Natural killer cell (primary cell): ENCODE data around the gene SLC44A1. TPM values are rescaled to one million over a fixed set of nuclear protein-coding genes. Genes with fewer than 3 reads are reported as not detected.

Source experiments
- ATAC-seq, 3 donors: fragments of 150-1000 bp in 2 of 3; fragments of 200-7000 bp in 1 of 3; cut with Tn5 transposase; 1 replicate in 1 of 3; 2 replicates in 2 of 3; pipeline ENCODE4 v1.10.0; 2021; ENCODE audit warnings: mild to moderate bottlenecking in 2 of 3, moderate library complexity in 2 of 3
- DNase-seq, 2 donors: peaks; one replicate each; pipeline versions ENCODE4 v3.0.0 to v3.0.0-alpha.2; 2013 to 2021; ENCODE audit warnings: mixed read lengths in 1 of 2
- H3K27ac ChIP-seq: one replicate; pipeline ENCODE4 v1.5.1; 2013; ENCODE audit warnings: mild to moderate bottlenecking, low read length
- H3K27me3 ChIP-seq: one replicate; pipeline ENCODE4 v1.6.1; 2013; ENCODE audit warnings: low read length; ENCODE audit not compliant: control insufficient read depth, insufficient read depth
- H3K36me3 ChIP-seq: one replicate; pipeline ENCODE4 v1.6.1; 2013; ENCODE audit warnings: low read length; ENCODE audit not compliant: control insufficient read depth, insufficient read depth
- H3K4me1 ChIP-seq: one replicate; pipeline ENCODE4 v1.6.1; 2013; ENCODE audit warnings: low read length; ENCODE audit not compliant: control insufficient read depth, insufficient read depth
- H3K4me3 ChIP-seq: one replicate; pipeline ENCODE4 v1.5.1; 2013; ENCODE audit warnings: low read length
- H3K9me3 ChIP-seq: one replicate; pipeline ENCODE4 v1.6.1; 2013; ENCODE audit warnings: low read length; ENCODE audit not compliant: control insufficient read depth, insufficient read depth
- H3K27ac Mint-ChIP-seq, 2 donors: one replicate each; pipeline ENCODE4 v1.8.0; 2022; ENCODE audit warnings: mild to moderate bottlenecking in 2 of 2, mixed read lengths in 2 of 2, moderate library complexity in 1 of 2
- H3K27me3 Mint-ChIP-seq, 2 donors: one replicate each; pipeline ENCODE4 v1.8.0; 2022; ENCODE audit warnings: low read depth in 2 of 2, mixed read lengths in 2 of 2
- H3K36me3 Mint-ChIP-seq: one replicate; pipeline ENCODE4 v1.8.0; 2022; ENCODE audit warnings: mixed read lengths
- H3K4me1 Mint-ChIP-seq, 2 donors: one replicate each; pipeline ENCODE4 v1.8.0; 2022; ENCODE audit warnings: mixed read lengths in 2 of 2
- H3K4me3 Mint-ChIP-seq: one replicate; pipeline ENCODE4 v1.8.0; 2022; ENCODE audit warnings: mild to moderate bottlenecking, moderate library complexity, mixed read lengths
- H3K9me3 Mint-ChIP-seq, 2 donors: one replicate each; pipeline ENCODE4 v1.8.0; 2022; ENCODE audit warnings: mixed read lengths in 2 of 2
- WGBS: methylation state at CpG from one replicate; pipeline ENCODE4 v1.1.7; 2013; ENCODE audit warnings: missing lambda C conversion rate; ENCODE audit not compliant: insufficient coverage; 5-methylcytosine and 5-hydroxymethylcytosine counted together
- intact Hi-C: fragments of 100-400 bp; cut with micrococcal nuclease; formaldehyde crosslinking; loops from one replicate; pipeline ENCODE4 v1.14.2; 2022
- total RNA-seq, 4 donors: library from RNA; stranded (reverse); fragments of 120-200 nt in 1 of 4; gene quantifications; one replicate each; pipeline versions ENCODE4 v1.2.3 to v1.2.4, GENCODE V29; 2013 to 2022
- TF ChIP-seq, protein P1 (sequence below): fragments of 200-600 bp; IDR thresholded peaks from one replicate; pipeline ENCODE4 v1.8.0; 2022; ENCODE audit warnings: antibody characterized with exemption

The SLC44A1 gene
- total RNA-seq, 3 donors from 2014 or later (not counting 1 experiment from before 2014, with no cell fraction given), result 7.1 to 8.3 (median 7.9) TPM

DNA sequence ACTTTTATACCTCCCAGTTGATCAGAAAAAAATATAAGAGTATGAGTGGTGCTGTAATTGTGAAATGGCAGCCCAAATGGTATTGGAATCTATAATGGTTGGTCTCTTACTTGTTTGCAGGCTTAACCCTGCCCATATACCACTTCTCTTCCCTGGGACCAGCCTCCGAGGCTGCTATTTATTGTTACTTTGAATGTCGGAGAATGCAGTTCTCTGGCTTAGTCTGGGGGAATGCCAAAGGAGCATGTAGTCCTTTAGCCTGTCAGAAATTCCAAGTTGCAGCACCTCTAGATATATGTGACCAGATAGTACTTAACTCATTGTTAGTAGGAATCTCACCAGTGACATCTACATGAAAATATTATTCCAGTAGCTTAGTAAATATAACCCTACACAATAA lies 47.5 kb downstream of the SLC44A1 start:
- Histone ChIP-seq H3K4me3 (no peak overlapping the region), H3K4me1 (no peaks in the 10 kb centered on the region), H3K36me3 (no peaks in the 10 kb centered on the region), H3K27me3 (no peaks in the 10 kb centered on the region), H3K9me3 (no peaks in the 10 kb centered on the region), H3K27ac (no peak overlapping the region)
- no peak for DNase-seq
- ATAC-seq, result no peak
- Mint-ChIP-seq H3K27ac (no peak overlapping the region), H3K27me3 (no peaks in the 10 kb centered on the region), H3K4me1 (peaks cover 7% of the 10 kb centered on the region in 2 donors), H3K36me3 (no peaks in the 10 kb centered on the region), H3K9me3 (no peaks in the 10 kb centered on the region), H3K4me3 (no peak overlapping the region)
- intact Hi-C loops, result no loop called here
- WGBS, result 100% methylated on average over 2 of the region's 2 CpGs
- TF ChIP-seq, protein P1, sequence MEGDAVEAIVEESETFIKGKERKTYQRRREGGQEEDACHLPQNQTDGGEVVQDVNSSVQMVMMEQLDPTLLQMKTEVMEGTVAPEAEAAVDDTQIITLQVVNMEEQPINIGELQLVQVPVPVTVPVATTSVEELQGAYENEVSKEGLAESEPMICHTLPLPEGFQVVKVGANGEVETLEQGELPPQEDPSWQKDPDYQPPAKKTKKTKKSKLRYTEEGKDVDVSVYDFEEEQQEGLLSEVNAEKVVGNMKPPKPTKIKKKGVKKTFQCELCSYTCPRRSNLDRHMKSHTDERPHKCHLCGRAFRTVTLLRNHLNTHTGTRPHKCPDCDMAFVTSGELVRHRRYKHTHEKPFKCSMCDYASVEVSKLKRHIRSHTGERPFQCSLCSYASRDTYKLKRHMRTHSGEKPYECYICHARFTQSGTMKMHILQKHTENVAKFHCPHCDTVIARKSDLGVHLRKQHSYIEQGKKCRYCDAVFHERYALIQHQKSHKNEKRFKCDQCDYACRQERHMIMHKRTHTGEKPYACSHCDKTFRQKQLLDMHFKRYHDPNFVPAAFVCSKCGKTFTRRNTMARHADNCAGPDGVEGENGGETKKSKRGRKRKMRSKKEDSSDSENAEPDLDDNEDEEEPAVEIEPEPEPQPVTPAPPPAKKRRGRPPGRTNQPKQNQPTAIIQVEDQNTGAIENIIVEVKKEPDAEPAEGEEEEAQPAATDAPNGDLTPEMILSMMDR, result no peak

DNA sequence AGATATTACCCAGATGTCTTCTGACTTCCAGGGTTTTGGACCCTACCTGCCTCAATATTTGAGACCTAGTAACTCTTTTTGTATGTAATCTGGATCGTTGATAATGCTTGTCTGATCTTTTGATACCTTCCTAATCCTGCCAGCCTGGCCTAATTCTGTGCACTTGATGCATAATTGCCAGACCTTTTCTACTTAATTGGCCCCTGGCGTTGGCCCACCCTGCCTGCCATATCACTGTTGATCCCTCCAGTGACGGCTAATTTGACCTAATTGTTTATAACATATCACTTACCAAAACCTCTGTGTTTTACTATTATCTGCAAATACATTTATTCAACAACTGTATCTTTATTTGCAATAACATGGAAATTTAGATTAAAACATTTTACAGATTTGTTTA lies 49.0 kb downstream of the SLC44A1 start:
- no peak overlapping the region for H3K27ac ChIP-seq
- H3K4me3 ChIP-seq, result no peak overlapping the region
- ATAC-seq (no peak), DNase-seq (no peak)
- no peaks in the 10 kb centered on the region for H3K27me3 ChIP-seq
- H3K36me3 ChIP-seq, result no peaks in the 10 kb centered on the region
- peaks cover 7% of the 10 kb centered on the region in 2 donors for H3K4me1 Mint-ChIP-seq
- no peak overlapping the region for H3K4me3 Mint-ChIP-seq
- no peak overlapping the region for H3K27ac Mint-ChIP-seq
- H3K27me3 Mint-ChIP-seq, result no peaks in the 10 kb centered on the region
- 90% methylated on average over 3 of the region's 3 CpGs for WGBS
- H3K9me3 Mint-ChIP-seq, result no peaks in the 10 kb centered on the region
- no peaks in the 10 kb centered on the region for H3K9me3 ChIP-seq
- TF ChIP-seq, protein P1, result no peak
- intact Hi-C loops, result no loop called here
- H3K4me1 ChIP-seq, result no peaks in the 10 kb centered on the region
- H3K36me3 Mint-ChIP-seq, result no peaks in the 10 kb centered on the region

DNA sequence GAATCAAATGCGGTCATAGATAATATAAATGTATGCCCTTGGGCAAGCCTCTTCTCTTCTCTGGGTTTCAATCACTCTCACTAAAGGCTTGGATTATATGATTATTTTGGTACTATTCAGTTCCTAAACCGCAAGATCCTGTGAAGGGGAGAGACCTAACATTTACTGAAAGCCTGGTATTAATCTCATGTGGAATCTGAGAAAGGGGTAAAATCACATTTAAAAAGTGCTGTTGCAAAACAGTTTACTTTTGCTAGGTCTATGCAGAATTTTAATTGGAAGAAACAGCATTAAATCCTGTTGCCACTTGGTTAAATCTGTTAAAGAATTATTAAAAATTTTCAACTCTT lies 50.7 kb downstream of the SLC44A1 start:
- WGBS, result 89% methylated on average over 1 of the region's 2 CpGs
- no peak overlapping the region for H3K27ac Mint-ChIP-seq

DNA sequence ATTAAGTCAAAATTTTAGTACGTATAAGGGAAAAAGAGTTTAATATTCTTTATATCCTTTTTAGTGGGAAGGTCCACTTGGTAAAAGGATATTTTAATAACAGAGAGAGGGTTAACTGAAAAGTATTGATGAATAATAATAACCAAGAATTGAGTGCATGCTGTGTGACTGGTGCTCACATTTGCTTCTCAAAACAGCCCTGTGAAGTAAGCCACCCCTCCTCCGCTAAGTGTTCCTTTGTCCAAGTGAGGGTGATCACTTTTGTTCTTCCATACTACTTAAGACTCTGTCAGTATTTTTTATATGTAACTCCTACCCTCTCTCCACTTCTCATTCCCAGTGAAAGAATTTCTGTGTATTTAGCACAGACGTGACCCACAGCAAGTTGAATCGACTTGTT lies 51.5 kb downstream of the SLC44A1 start:
- ATAC-seq (no peak), DNase-seq (no peak)
- no peak overlapping the region for H3K4me3 Mint-ChIP-seq
- TF ChIP-seq, protein P1, result no peak
- no peak overlapping the region for H3K27ac Mint-ChIP-seq
- H3K27ac ChIP-seq, result no peak overlapping the region
- H3K27me3 Mint-ChIP-seq, result no peaks in the 10 kb centered on the region
- H3K4me3 ChIP-seq, result no peak overlapping the region
- H3K9me3 ChIP-seq, result no peaks in the 10 kb centered on the region
- no peaks in the 10 kb centered on the region for H3K36me3 Mint-ChIP-seq
- intact Hi-C loops, result no loop called here
- H3K36me3 ChIP-seq, result peaks cover 3% of the 10 kb centered on the region
- WGBS, result 100% methylated on average over 3 of the region's 4 CpGs
- H3K4me1 Mint-ChIP-seq, result peaks cover 7% of the 10 kb centered on the region in 2 donors
- H3K9me3 Mint-ChIP-seq, result no peaks in the 10 kb centered on the region
- no peaks in the 10 kb centered on the region for H3K27me3 ChIP-seq
- H3K4me1 ChIP-seq, result no peaks in the 10 kb centered on the region

More for the DNA sequence above, 50.7 kb downstream of the SLC44A1 start:
- Mint-ChIP-seq H3K36me3 (no peaks in the 10 kb centered on the region), H3K27me3 (no peaks in the 10 kb centered on the region), H3K4me3 (no peak overlapping the region), H3K4me1 (peaks cover 7% of the 10 kb centered on the region in 2 donors), H3K9me3 (no peaks in the 10 kb centered on the region)
- intact Hi-C loops, result no loop called here
- H3K27ac ChIP-seq, result no peak overlapping the region
- H3K4me1 ChIP-seq, result no peaks in the 10 kb centered on the region
- DNase-seq, result no peak
- H3K4me3 ChIP-seq, result no peak overlapping the region
- H3K27me3 ChIP-seq, result no peaks in the 10 kb centered on the region
- no peaks in the 10 kb centered on the region for H3K9me3 ChIP-seq
- no peak for ATAC-seq
- TF ChIP-seq, protein P1, result no peak
- peaks cover 3% of the 10 kb centered on the region for H3K36me3 ChIP-seq
